SK-N-SH treated with all-trans-retinoic acid at 6 μM for 48 hours (cell line): ENCODE data around the gene MEAF6.

Source experiments
- CSRNP3 ChIP-seq: fragments of 250-450 bp; sonication (Bioruptor Pico); IDR thresholded peaks from 2 replicates; pipeline ENCODE4 v1.5.1; 2021; ENCODE audit warnings: mild to moderate bottlenecking, moderate library complexity
- POU6F1 ChIP-seq: fragments of 250-450 bp; sonication (Bioruptor Pico); IDR thresholded peaks from 2 replicates; pipeline ENCODE4 v1.8.0; 2021; ENCODE audit warnings: low read depth, mild to moderate bottlenecking, moderate library complexity, borderline replicate concordance
- RARB ChIP-seq: fragments of 250-450 bp; sonication (Bioruptor Pico); IDR thresholded peaks from 2 replicates; pipeline ENCODE4 v1.8.0; 2021; ENCODE audit warnings: mild to moderate bottlenecking, moderate library complexity
- SNAI2 ChIP-seq: fragments of 250-450 bp; sonication (Bioruptor Pico); IDR thresholded peaks from 2 replicates; pipeline ENCODE4 v1.5.0; 2020; ENCODE audit warnings: mild to moderate bottlenecking, moderate library complexity
- TCF4 ChIP-seq: fragments of 250-450 bp; sonication (Bioruptor Pico); IDR thresholded peaks from 2 replicates; pipeline ENCODE4 v1.8.0; 2021; ENCODE audit warnings: mild to moderate bottlenecking, moderate library complexity, borderline replicate concordance
- ZFP3 ChIP-seq: fragments of 250-450 bp; sonication (Bioruptor Pico); IDR thresholded peaks from 2 replicates; pipeline ENCODE4 v1.5.0; 2020; ENCODE audit warnings: mild to moderate bottlenecking, moderate library complexity
- ZNF565 ChIP-seq: fragments of 450-650 bp; formaldehyde crosslinking; conservative IDR thresholded peaks from 2 replicates; pipeline ENCODE4 v1.5.0; 2020; ENCODE audit warnings: low read depth, mild to moderate bottlenecking, moderate library complexity
- ZNF70 ChIP-seq: fragments of 450-650 bp; formaldehyde crosslinking; IDR thresholded peaks from 2 replicates; pipeline ENCODE4 v1.5.0; 2020; ENCODE audit warnings: mild to moderate bottlenecking, moderate library complexity
- TF ChIP-seq, protein P1 (sequence below): fragments of 250-450 bp; sonication (Bioruptor Pico); IDR thresholded peaks from 2 replicates; pipeline ENCODE4 v1.8.0; 2020; ENCODE audit warnings: mild to moderate bottlenecking, moderate library complexity, borderline replicate concordance
- TF ChIP-seq, protein P2 (sequence below): fragments of 250-450 bp; sonication (Bioruptor Pico); IDR thresholded peaks from 2 replicates; pipeline ENCODE4 v1.5.0; 2020; ENCODE audit warnings: mild to moderate bottlenecking, moderate library complexity

GRCh38 chr1:37545019-37545418 is 30.5 kb upstream of the MEAF6 start:
- TF ChIP-seq, protein P1, sequence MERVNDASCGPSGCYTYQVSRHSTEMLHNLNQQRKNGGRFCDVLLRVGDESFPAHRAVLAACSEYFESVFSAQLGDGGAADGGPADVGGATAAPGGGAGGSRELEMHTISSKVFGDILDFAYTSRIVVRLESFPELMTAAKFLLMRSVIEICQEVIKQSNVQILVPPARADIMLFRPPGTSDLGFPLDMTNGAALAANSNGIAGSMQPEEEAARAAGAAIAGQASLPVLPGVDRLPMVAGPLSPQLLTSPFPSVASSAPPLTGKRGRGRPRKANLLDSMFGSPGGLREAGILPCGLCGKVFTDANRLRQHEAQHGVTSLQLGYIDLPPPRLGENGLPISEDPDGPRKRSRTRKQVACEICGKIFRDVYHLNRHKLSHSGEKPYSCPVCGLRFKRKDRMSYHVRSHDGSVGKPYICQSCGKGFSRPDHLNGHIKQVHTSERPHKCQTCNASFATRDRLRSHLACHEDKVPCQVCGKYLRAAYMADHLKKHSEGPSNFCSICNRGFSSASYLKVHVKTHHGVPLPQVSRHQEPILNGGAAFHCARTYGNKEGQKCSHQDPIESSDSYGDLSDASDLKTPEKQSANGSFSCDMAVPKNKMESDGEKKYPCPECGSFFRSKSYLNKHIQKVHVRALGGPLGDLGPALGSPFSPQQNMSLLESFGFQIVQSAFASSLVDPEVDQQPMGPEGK (CRISPR knock-in tag) = no peak
- TF ChIP-seq TCF4 (no peak), ZNF70 (no peak), POU6F1 (CRISPR knock-in tag) (no peak), SNAI2 (no peak), RARB (CRISPR knock-in tag) (no peak), CSRNP3 (CRISPR knock-in tag) (no peak), ZFP3 (CRISPR knock-in tag) (no peak), ZNF565 (no peak)
- TF ChIP-seq, protein P2, sequence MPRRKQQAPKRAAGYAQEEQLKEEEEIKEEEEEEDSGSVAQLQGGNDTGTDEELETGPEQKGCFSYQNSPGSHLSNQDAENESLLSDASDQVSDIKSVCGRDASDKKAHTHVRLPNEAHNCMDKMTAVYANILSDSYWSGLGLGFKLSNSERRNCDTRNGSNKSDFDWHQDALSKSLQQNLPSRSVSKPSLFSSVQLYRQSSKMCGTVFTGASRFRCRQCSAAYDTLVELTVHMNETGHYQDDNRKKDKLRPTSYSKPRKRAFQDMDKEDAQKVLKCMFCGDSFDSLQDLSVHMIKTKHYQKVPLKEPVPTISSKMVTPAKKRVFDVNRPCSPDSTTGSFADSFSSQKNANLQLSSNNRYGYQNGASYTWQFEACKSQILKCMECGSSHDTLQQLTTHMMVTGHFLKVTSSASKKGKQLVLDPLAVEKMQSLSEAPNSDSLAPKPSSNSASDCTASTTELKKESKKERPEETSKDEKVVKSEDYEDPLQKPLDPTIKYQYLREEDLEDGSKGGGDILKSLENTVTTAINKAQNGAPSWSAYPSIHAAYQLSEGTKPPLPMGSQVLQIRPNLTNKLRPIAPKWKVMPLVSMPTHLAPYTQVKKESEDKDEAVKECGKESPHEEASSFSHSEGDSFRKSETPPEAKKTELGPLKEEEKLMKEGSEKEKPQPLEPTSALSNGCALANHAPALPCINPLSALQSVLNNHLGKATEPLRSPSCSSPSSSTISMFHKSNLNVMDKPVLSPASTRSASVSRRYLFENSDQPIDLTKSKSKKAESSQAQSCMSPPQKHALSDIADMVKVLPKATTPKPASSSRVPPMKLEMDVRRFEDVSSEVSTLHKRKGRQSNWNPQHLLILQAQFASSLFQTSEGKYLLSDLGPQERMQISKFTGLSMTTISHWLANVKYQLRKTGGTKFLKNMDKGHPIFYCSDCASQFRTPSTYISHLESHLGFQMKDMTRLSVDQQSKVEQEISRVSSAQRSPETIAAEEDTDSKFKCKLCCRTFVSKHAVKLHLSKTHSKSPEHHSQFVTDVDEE (CRISPR knock-in tag) = no peak
